ENCODE data around the gene AGO1. TPM values are rescaled to one million over a fixed set of nuclear protein-coding genes. Genes with fewer than 3 reads are reported as not detected.
"Not testable (repeated sequence)": the region's sequence is repeated elsewhere in the genome, so short reads cannot be mapped to it uniquely, and the experiment has no call there.

Gene AGO1
- total RNA-seq, 1 donor from 2014 or later: 18.8 TPM

GRCh38 chr1:35958558-35958957, 75.5 kb downstream of the AGO1 start:
- Histone ChIP-seq H3K27me3 (ENCODE audit: low read depth) (no peaks in the 10 kb centered on the region), H3K27ac (replicated peaks) (no peak overlapping the region), H3K9me3 (replicated peaks) (no peaks in the 10 kb centered on the region), H3K4me1 (peaks cover 6% of the 10 kb centered on the region), H3K36me3 (peaks cover 3% of the 10 kb centered on the region), H3K4me3 (no peak overlapping the region)
- no peak for TF ChIP-seq CTCF (IDR thresholded peaks at IDR 0.05; ENCODE audit: borderline replicate concordance)
- intact Hi-C loops (cut with micrococcal nuclease): no loop called here
- DNase-seq: no peak

DNA sequence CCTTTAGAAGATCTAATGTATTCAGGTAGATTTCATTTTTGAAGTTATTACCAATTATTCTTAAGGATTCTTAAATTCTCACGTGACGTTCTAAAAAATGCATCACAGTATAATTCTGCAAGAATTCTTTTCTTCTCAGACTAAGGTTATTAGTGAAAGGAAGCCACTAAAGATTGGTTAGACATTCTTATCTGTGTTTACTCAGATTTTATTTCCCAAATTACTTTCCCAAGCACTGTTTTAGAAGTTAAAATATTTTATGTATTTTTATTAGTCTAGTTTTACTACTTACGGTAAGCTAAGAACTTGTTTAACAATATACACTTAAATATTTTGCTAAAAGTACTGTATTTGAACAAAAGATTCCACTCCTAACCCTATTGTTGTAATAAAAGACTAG, 76.3 kb downstream of the AGO1 start:
- Histone ChIP-seq H3K9me3 (replicated peaks) (no peaks in the 10 kb centered on the region), H3K27ac (replicated peaks) (no peak overlapping the region), H3K4me3 (no peak overlapping the region), H3K36me3 (peaks cover 3% of the 10 kb centered on the region), H3K27me3 (ENCODE audit: low read depth) (no peaks in the 10 kb centered on the region), H3K4me1 (peaks cover 6% of the 10 kb centered on the region)
- no peak for DNase-seq
- intact Hi-C loops (cut with micrococcal nuclease): no loop called here
- no peak for TF ChIP-seq CTCF (IDR thresholded peaks at IDR 0.05; ENCODE audit: borderline replicate concordance)

DNA sequence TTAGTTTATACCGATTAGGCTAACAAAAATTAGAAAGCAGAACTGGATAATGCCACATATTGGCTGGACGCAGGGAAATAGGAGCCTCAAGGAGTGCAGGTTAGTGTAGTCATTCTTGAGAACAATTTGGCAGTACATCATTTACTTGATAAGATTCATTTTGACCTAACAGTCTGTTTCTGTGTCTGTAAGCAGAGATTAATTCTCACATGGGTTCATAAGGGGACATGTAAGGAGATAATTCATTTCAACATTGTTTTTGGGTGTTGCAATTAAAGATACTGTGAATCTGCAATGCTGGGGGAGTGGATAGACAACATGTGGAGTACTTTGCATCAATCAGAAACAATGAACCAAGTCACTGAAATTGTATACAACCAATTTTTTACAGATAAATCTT, 79.9 kb downstream of the AGO1 start:
- Histone ChIP-seq H3K27me3 (ENCODE audit: low read depth) (no peaks in the 10 kb centered on the region), H3K9me3 (replicated peaks) (no peaks in the 10 kb centered on the region), H3K27ac (replicated peaks) (no peak overlapping the region), H3K36me3 (peaks cover 10% of the 10 kb centered on the region), H3K4me1 (peaks cover 6% of the 10 kb centered on the region), H3K4me3 (no peak overlapping the region)
- DNase-seq: no peak
- intact Hi-C loops (cut with micrococcal nuclease): no loop called here
- TF ChIP-seq CTCF (IDR thresholded peaks at IDR 0.05; ENCODE audit: borderline replicate concordance): no peak

DNA sequence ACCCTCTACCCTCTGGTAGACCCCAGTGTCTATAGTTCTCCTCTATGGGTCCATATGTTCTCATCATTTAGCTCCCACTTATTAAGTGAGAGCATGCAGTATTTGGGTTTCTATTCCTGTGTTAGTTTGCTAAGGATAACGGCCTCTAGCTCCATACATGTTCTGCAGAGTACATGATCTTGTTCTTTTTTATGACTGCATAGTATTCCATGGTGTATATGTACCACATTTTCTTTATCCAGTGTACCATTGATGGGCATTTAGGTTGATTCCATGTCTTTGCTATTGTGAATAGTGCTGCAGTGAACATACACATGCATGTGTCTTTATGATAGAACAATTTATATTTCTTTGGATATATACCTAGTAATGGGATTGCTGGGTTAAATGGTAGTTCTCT, 81.3 kb downstream of the AGO1 start:
- H3K9me3 ChIP-seq (replicated peaks); intact Hi-C loops (cut with micrococcal nuclease); H3K4me3 ChIP-seq: not testable (repeated sequence)

DNA sequence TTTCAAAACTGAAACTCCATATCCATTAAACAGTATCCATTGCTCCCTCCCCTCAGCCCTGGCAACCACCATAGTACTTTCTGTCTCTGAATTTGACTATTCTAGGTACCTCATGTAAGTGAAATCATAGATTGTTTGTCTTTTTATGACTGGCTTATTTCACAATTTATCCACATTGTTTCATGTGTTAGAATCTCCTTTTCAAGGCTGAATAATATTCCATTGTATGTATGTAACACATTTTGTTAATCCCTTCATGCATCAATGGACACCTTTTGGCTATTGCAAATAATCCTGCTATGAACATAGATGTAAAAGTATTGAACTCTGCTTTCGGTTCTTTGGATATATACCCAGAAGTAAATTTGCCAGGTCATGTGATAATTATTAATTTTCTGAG, 85.4 kb downstream of the AGO1 start:
- H3K4me3 ChIP-seq: no peak overlapping the region
- no peak overlapping the region for H3K27ac ChIP-seq (replicated peaks)
- DNase-seq: no peak
- H3K9me3 ChIP-seq (replicated peaks): no peaks in the 10 kb centered on the region
- H3K36me3 ChIP-seq: peaks cover 45% of the 10 kb centered on the region
- no peaks in the 10 kb centered on the region for H3K4me1 ChIP-seq
- intact Hi-C loops (cut with micrococcal nuclease): no loop called here
- no peak for TF ChIP-seq CTCF (IDR thresholded peaks at IDR 0.05; ENCODE audit: borderline replicate concordance)
- H3K27me3 ChIP-seq (ENCODE audit: low read depth): no peaks in the 10 kb centered on the region

More for the DNA sequence above, 81.3 kb downstream of the AGO1 start:
- H3K27ac ChIP-seq (replicated peaks); H3K4me1 ChIP-seq; DNase-seq; H3K27me3 ChIP-seq (ENCODE audit: low read depth): not testable (repeated sequence)
- peaks cover 22% of the 10 kb centered on the region for H3K36me3 ChIP-seq

GRCh38 chr1:35971601-35972000, 88.6 kb downstream of the AGO1 start:
- intact Hi-C loops (cut with micrococcal nuclease): no loop called here
- Histone ChIP-seq H3K4me1 (no peaks in the 10 kb centered on the region), H3K27me3 (ENCODE audit: low read depth) (no peaks in the 10 kb centered on the region), H3K4me3 (no peak overlapping the region), H3K9me3 (replicated peaks) (no peaks in the 10 kb centered on the region), H3K36me3 (peaks cover 60% of the 10 kb centered on the region), H3K27ac (replicated peaks) (no peak overlapping the region)
- no peak for TF ChIP-seq CTCF (IDR thresholded peaks at IDR 0.05; ENCODE audit: borderline replicate concordance)
- DNase-seq: no peak

DNA sequence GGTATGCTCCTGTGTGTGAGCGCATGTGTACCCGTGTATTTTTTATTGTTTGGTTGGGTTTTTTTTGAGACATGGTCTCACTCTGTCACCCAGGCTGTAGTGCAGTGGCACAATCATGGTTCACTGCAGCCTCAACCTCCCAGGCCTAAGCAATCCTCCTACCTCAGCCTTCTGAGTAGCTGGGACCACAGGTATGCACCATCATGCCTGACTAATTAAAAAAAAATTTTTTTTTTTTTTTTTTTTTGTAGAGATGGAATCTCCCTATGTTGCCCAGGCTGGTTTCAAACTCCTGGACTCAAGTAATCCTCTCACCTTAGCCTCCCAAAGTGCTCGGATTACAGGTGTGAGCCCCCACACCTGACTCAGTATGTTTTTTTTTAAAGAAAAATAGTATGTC, 89.6 kb downstream of the AGO1 start:
- H3K27ac ChIP-seq (replicated peaks); H3K9me3 ChIP-seq (replicated peaks); H3K4me1 ChIP-seq; intact Hi-C loops (cut with micrococcal nuclease); H3K27me3 ChIP-seq (ENCODE audit: low read depth); DNase-seq; H3K4me3 ChIP-seq: not testable (repeated sequence)
- peaks cover 57% of the 10 kb centered on the region for H3K36me3 ChIP-seq

Measured in left ventricle myocardium inferior (tissue), 1 donor.